Measurements from ENCODE around the gene MMP2. TPM values are rescaled to one million over a fixed set of nuclear protein-coding genes. Genes with fewer than 3 reads are reported as not detected.

The MMP2 gene
- total RNA-seq, 1 donor from 2014 or later = 87.4 TPM

DNA sequence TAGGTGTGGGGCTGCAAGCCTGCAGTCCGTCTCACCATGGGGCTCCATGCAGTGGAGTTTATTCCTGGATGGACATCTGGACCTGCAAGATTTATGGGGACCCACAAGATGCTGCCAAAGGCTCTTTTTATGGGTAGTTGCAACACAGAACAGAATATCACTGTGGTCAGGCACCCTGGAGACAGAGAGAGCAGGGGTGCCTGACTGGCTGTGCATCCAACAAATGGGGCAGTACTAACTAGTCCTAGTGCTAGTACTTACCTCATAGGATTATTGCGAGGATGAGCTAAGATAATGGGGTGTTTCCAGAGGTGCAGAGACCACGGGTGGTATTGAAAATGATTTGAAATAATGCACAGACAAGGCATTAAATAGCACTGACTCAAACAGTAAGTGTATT is 42.4 kb upstream of the MMP2 start:
- TF ChIP-seq, protein P1, sequence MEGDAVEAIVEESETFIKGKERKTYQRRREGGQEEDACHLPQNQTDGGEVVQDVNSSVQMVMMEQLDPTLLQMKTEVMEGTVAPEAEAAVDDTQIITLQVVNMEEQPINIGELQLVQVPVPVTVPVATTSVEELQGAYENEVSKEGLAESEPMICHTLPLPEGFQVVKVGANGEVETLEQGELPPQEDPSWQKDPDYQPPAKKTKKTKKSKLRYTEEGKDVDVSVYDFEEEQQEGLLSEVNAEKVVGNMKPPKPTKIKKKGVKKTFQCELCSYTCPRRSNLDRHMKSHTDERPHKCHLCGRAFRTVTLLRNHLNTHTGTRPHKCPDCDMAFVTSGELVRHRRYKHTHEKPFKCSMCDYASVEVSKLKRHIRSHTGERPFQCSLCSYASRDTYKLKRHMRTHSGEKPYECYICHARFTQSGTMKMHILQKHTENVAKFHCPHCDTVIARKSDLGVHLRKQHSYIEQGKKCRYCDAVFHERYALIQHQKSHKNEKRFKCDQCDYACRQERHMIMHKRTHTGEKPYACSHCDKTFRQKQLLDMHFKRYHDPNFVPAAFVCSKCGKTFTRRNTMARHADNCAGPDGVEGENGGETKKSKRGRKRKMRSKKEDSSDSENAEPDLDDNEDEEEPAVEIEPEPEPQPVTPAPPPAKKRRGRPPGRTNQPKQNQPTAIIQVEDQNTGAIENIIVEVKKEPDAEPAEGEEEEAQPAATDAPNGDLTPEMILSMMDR (IDR thresholded peaks at IDR 0.05; ENCODE audit: borderline replicate concordance) = no peak
- Histone ChIP-seq H3K4me1 (no peaks in the 10 kb centered on the region), H3K27me3 (ENCODE audit: low read depth) (peaks cover 12% of the 10 kb centered on the region), H3K36me3 (no peaks in the 10 kb centered on the region), H3K4me3 (no peak overlapping the region), H3K27ac (replicated peaks) (no peak overlapping the region), H3K9me3 (replicated peaks) (no peaks in the 10 kb centered on the region)
- intact Hi-C loops (cut with micrococcal nuclease) = no loop called here
- no peak for DNase-seq

- Histone ChIP-seq H3K27ac (replicated peaks) (no peak overlapping the region), H3K4me3 (no peak overlapping the region), H3K27me3 (ENCODE audit: low read depth) (peaks cover 12% of the 10 kb centered on the region), H3K4me1 (no peaks in the 10 kb centered on the region), H3K9me3 (replicated peaks) (no peaks in the 10 kb centered on the region), H3K36me3 (no peaks in the 10 kb centered on the region)
- intact Hi-C loops (cut with micrococcal nuclease) = no loop called here
- TF ChIP-seq, protein P1 (IDR thresholded peaks at IDR 0.05; ENCODE audit: borderline replicate concordance) = no peak
- DNase-seq = no peak
Measured at GRCh38 chr16:55437625-55438024, 41.4 kb upstream of the MMP2 start.

DNA sequence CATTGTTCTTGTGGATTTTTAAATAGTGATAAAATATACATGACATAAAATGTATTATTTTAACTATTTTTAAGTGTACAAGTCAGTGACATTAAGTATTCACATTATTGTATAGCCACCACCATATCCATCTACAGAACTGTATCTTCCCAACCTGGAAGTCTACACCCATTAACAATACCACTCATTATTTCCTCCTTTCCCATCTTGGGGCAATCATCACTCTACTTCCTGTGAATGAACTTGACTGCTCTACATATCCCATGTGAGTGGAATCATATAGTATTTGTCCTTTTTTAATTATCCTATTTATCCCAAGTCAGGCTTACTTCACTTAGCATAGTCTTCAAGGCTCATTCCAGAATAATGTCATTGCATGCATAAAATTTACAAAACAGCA is 40.7 kb upstream of the MMP2 start:
- no peak overlapping the region for H3K4me3 ChIP-seq
- no peak overlapping the region for H3K27ac ChIP-seq (replicated peaks)
- intact Hi-C loops (cut with micrococcal nuclease) = no loop called here
- TF ChIP-seq, protein P1 (IDR thresholded peaks at IDR 0.05; ENCODE audit: borderline replicate concordance) = no peak
- H3K36me3 ChIP-seq = no peaks in the 10 kb centered on the region
- no peak for DNase-seq
- peaks cover 12% of the 10 kb centered on the region for H3K27me3 ChIP-seq (ENCODE audit: low read depth)
- no peaks in the 10 kb centered on the region for H3K4me1 ChIP-seq
- no peaks in the 10 kb centered on the region for H3K9me3 ChIP-seq (replicated peaks)

DNA sequence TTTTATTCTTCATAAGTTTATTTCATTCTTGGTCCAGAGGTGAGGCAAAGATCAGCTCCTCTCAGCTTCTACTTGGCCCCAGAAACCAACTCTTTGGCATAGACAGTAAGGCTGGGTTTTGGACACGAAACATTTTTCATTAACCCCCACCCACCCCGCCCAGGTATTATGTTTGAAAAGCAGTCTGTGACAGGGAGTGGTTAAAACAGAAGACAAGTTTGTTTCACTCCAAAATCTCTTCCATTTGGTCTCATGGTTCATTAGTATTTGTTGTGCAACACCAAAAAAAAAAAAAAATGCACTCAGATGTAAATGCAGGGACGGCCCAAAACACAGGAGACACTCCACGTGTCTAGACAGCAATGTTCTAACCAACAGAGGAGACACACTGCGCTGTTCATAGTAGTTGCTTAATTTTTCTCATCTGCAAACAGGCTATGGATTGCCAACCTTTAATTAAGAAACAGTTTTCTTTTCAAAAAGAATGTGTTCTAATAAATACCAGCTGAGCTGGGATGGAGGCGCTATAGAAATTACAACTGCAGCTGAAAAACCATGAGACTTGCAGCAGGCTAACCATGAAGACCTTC is 39.8 kb upstream of the MMP2 start:
- TF ChIP-seq, protein P1 (IDR thresholded peaks at IDR 0.05; ENCODE audit: borderline replicate concordance) = no peak
- peaks cover 12% of the 10 kb centered on the region for H3K27me3 ChIP-seq (ENCODE audit: low read depth)
- intact Hi-C loops (cut with micrococcal nuclease) = no loop called here
- no peaks in the 10 kb centered on the region for H3K36me3 ChIP-seq
- H3K9me3 ChIP-seq (replicated peaks) = no peaks in the 10 kb centered on the region
- H3K4me1 ChIP-seq = no peaks in the 10 kb centered on the region
- DNase-seq = no peak
- no peak overlapping the region for H3K4me3 ChIP-seq
- H3K27ac ChIP-seq (replicated peaks) = no peak overlapping the region

DNA sequence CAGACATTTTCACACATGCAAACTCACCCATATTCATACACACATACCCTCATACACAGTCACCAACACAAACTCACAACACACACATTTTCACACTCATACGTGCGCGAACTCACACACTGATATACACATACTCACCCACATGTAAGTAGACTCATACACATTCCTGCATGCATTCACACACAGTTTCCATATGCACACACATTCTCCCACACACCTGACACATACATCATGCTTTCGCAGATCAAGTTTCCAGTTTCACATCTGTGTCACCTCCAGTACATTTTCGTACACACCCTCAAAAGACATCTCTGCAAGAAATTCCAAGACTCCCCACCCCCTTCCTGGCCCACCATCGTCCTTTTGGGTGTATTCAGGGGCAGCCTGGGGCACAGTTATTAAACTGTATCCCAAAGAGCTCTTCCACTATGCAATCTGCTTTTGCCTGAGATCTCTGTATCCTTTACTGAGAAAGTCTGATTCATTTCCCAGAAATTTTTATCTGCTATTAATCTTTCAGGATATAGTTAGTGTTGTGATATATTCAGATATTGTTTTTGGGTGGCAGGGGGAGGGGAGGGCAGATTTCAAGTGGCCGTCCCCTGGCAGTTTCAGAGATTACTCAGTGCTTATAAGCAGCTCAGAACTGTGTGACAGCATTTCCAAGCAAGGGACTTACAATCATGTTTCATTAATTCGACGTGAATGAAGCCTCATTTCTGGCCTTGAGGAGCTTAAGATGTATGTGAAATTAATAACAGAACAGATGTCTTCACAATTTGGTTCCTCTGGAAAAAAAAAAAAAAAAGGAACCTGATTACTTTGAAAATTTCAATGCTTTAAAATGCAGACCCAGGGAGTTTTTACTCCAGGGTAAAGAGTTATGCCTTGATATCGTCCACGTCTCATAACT is 35.3 kb upstream of the MMP2 start:
- intact Hi-C loops (cut with micrococcal nuclease) = no loop called here
- no peak for DNase-seq
- no peak overlapping the region for H3K27ac ChIP-seq (replicated peaks)

More for the DNA sequence above, 35.3 kb upstream of the MMP2 start:
- Histone ChIP-seq H3K4me3 (no peak overlapping the region), H3K27me3 (ENCODE audit: low read depth) (peaks cover 3% of the 10 kb centered on the region), H3K36me3 (no peaks in the 10 kb centered on the region), H3K4me1 (no peaks in the 10 kb centered on the region), H3K9me3 (replicated peaks) (no peaks in the 10 kb centered on the region)
- TF ChIP-seq, protein P1 (IDR thresholded peaks at IDR 0.05; ENCODE audit: borderline replicate concordance) = no peak
